Hepatocyte (in vitro differentiated cells): ENCODE data around the gene PPP1R2.

Experiments
- EZH2 ChIP-seq: fragments of 200-600 bp; sonication (generic); IDR thresholded peaks from 2 replicates; pipeline ENCODE4 v1.6.1; 2016; ENCODE audit warnings: antibody characterized with exemption, mild to moderate bottlenecking, borderline replicate concordance
- TF ChIP-seq, protein P1 (sequence below): fragments of 200-600 bp; sonication (generic); IDR thresholded peaks from 2 replicates; pipeline ENCODE4 v1.5.1; 2016; ENCODE audit warnings: antibody characterized with exemption, mild to moderate bottlenecking; ENCODE audit not compliant: poor library complexity

GRCh38 chr3:195531683-195532082 is 11.4 kb downstream of the PPP1R2 start:
- TF ChIP-seq, protein P1, sequence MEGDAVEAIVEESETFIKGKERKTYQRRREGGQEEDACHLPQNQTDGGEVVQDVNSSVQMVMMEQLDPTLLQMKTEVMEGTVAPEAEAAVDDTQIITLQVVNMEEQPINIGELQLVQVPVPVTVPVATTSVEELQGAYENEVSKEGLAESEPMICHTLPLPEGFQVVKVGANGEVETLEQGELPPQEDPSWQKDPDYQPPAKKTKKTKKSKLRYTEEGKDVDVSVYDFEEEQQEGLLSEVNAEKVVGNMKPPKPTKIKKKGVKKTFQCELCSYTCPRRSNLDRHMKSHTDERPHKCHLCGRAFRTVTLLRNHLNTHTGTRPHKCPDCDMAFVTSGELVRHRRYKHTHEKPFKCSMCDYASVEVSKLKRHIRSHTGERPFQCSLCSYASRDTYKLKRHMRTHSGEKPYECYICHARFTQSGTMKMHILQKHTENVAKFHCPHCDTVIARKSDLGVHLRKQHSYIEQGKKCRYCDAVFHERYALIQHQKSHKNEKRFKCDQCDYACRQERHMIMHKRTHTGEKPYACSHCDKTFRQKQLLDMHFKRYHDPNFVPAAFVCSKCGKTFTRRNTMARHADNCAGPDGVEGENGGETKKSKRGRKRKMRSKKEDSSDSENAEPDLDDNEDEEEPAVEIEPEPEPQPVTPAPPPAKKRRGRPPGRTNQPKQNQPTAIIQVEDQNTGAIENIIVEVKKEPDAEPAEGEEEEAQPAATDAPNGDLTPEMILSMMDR: no peak
- no peak for TF ChIP-seq EZH2
